Heart right ventricle (tissue), 16 donors: Measurements from ENCODE around the gene AKAP6. TPM values are rescaled to one million over a fixed set of nuclear protein-coding genes. Genes with fewer than 3 reads are reported as not detected.

ENCODE experiments used
- ATAC-seq, 8 donors: fragments of 200-7000 bp; cut with Tn5 transposase; one replicate each; pipeline ENCODE4 v1.9.1; 2020; ENCODE audit warnings: mild to moderate bottlenecking in 8 of 8, moderate library complexity in 8 of 8, moderate number of reproducible peaks in 1 of 8
- DNase-seq, 2 donors: peaks; one replicate each; pipeline ENCODE4 v3.0.0-alpha.2; 2020
- H3K27ac ChIP-seq, 10 donors: fragments of 200-600 bp; sonication (generic) in 2 of 10; one replicate each; pipeline versions ENCODE4 v1.5.0 to v1.8.0; 2020 to 2022; ENCODE audit warnings: mild to moderate bottlenecking in 3 of 10
- H3K27me3 ChIP-seq, 7 donors: fragments of 200-600 bp; one replicate each; pipeline ENCODE4 v1.8.0; 2021 to 2022; ENCODE audit warnings: mild to moderate bottlenecking in 2 of 7
- H3K36me3 ChIP-seq, 9 donors: fragments of 200-600 bp; sonication (generic) in 1 of 9; one replicate each; pipeline versions ENCODE4 v1.5.0 to v1.8.0; 2020 to 2022; ENCODE audit warnings: mild to moderate bottlenecking in 2 of 9
- H3K4me1 ChIP-seq, 9 donors: fragments of 200-600 bp; sonication (generic) in 1 of 9; one replicate each; pipeline versions ENCODE4 v1.5.0 to v1.8.0; 2020 to 2022; ENCODE audit warnings: mild to moderate bottlenecking in 4 of 9
- H3K4me3 ChIP-seq, 10 donors: fragments of 200-600 bp; sonication (generic) in 2 of 10; one replicate each; pipeline versions ENCODE4 v1.5.0 to v1.8.0; 2020 to 2022; ENCODE audit warnings: mild to moderate bottlenecking in 7 of 10, moderate library complexity in 2 of 10
- H3K9me3 ChIP-seq, 11 donors: fragments of 200-600 bp in 10 of 11; sonication (generic) in 2 of 11; one replicate each; pipeline versions ENCODE4 v1.5.0 to v1.8.0; 2013 to 2022; ENCODE audit warnings: mild to moderate bottlenecking in 2 of 11, control low read depth in 1 of 11, moderate library complexity in 1 of 11
- WGBS, 2 donors: extraction: QIAGEN DNeasy Blood & Tissue Kit; methylation state at CpG; one replicate each; pipeline ENCODE4 v1.1.7; 2013; ENCODE audit warnings: inconsistent platforms in 1 of 2; 5-methylcytosine and 5-hydroxymethylcytosine counted together
- intact Hi-C, 10 donors: fragments of 100-400 bp; cut with DNase I; formaldehyde crosslinking; loops; one replicate each; pipeline versions ENCODE4 v1.11.1 to v1.14.2; 2022
- polyA plus RNA-seq, 2 donors: library from polyadenylated mRNA; stranded (reverse); fragments of 200-250 nt; gene quantifications; one replicate each; pipeline ENCODE4 v1.2.3, GENCODE V29; 2013
- total RNA-seq, 10 donors: library from RNA; stranded (reverse); fragmentation: NEBNext Ultra II Directional in 3 of 10; extraction: Animal tissue kit (Norgen Biotek cat#: 25700) in 3 of 10; gene quantifications; one replicate each; pipeline versions ENCODE4 v1.2.1 to v1.2.4, GENCODE V29; 2021 to 2023
- TF ChIP-seq, protein P1 (sequence below), 9 donors: fragments of 200-600 bp; sonication (generic) in 2 of 9; IDR thresholded peaks; one replicate each; pipeline versions ENCODE4 v1.5.0 to v1.8.0; 2021 to 2022; ENCODE audit warnings: antibody characterized with exemption in 9 of 9, mild to moderate bottlenecking in 5 of 9, moderate library complexity in 1 of 9
- donor health status: Arrhythmogenic right ventricular cardiomyopathy.
- donor health status: ischemic (EF 13 %, LVEDD 7.1; RV severe dilation, severe dysfunction).
- donor health status: healthy with polysubstance abuse.
- donor health status: DM: no; HTN: yes; CAD: no.
- donor health status: DM: no; HTN: no; CAD: no.
- donor health status: ischemic (EF 25% LVEDD 6.9; RV normal size, moderate dysfunction).
- donor health status: ischemic (EF 25% LVEDD 5.7; RV mildly dilated, moderate dysfunction).
- donor health status: healthy.
- donor health status: DM: yes; HTN: yes; CAD: no.
- donor health status: Ischemic cardiomyopathy.
- donor health status: ischemic (EF 35%, LVEDD 5.7; RV mildly dilated, moderate dysfunction).
- donor health status: nonischemic (EF 11% LVEDD 7.7; RV severe dilation, severe dysfunction).
- donor health status: DM: yes; HTN: yes; CAD: no.
- donor health status: PGD.
- donor health status: ischemic (EF 29% LVEDD 5.4; RV normal size, mild dysfunction).
- donor health status: nonischemic (EF 23%, LVEDD 6.1; RV moderate dilation, normal function).

Gene AKAP6
- total and polyA plus RNA-seq, 12 donors: 13.5 to 332 (median 229) TPM

DNA sequence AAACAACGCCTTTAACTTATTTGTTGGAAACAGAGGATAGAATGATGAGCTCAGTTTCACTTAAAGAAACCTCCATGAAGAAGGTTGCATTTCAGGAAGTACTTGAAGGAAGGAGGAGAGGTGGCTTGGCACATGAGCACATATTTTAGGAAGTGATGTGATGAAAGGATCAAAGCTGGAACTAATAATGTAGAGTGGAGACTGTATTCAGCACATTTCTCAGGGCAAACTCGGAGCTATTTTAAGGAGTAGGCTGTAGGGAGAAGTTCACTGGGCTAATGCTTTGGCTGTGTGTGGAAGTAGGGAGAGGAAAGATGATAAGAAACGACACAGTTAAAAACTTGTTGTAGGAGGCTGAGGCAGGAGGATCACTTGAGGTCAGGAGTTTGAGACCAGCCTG lies 272.8 kb downstream of the AKAP6 start:
- Histone ChIP-seq H3K4me1 (peaks cover 0 to 66% (median 16%) of the 10 kb centered on the region in 9 donors), H3K27ac (peak overlapping the region in 2 of 10 donors; percentile 7 to 8), H3K4me3 (no peak overlapping the region), H3K36me3 (peaks cover 0 to 27% (median 0%) of the 10 kb centered on the region in 9 donors), H3K27me3 (no peaks in the 10 kb centered on the region), H3K9me3 (no peaks in the 10 kb centered on the region)
- TF ChIP-seq, protein P1, sequence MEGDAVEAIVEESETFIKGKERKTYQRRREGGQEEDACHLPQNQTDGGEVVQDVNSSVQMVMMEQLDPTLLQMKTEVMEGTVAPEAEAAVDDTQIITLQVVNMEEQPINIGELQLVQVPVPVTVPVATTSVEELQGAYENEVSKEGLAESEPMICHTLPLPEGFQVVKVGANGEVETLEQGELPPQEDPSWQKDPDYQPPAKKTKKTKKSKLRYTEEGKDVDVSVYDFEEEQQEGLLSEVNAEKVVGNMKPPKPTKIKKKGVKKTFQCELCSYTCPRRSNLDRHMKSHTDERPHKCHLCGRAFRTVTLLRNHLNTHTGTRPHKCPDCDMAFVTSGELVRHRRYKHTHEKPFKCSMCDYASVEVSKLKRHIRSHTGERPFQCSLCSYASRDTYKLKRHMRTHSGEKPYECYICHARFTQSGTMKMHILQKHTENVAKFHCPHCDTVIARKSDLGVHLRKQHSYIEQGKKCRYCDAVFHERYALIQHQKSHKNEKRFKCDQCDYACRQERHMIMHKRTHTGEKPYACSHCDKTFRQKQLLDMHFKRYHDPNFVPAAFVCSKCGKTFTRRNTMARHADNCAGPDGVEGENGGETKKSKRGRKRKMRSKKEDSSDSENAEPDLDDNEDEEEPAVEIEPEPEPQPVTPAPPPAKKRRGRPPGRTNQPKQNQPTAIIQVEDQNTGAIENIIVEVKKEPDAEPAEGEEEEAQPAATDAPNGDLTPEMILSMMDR (IDR thresholded peaks at IDR 0.05): no peak
- ATAC-seq (peak in 3 of 8 donors; percentile 34 to 60 (median 59)), DNase-seq (no peak)
- WGBS, 2 donors: 26 to 39% methylated on average over 3 of the region's 3 CpGs
- intact Hi-C loops: no loop called here

DNA sequence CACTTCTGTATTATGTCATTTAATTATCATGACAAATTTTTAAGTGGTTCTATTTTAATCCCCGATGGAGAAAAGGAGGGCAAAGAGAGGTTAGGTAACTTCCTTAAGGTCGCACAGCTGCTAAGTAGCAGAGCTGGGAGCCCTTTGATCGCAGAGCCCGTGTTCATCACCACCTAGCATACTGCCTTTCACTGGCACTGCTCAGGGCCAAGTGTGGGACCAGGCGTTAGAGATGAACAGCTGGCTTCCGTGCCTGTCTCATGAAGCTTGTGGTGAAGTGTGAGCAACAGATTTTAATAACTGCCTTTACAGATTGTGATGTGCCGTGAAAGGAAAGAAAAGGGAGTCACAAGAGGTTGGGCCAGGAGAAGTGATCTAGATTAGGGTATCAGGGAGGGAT lies 273.6 kb downstream of the AKAP6 start:
- Histone ChIP-seq H3K4me3 (no peak overlapping the region), H3K27me3 (no peaks in the 10 kb centered on the region), H3K9me3 (no peaks in the 10 kb centered on the region), H3K36me3 (peaks cover 0 to 27% (median 0%) of the 10 kb centered on the region in 9 donors), H3K4me1 (peaks cover 0 to 73% (median 21%) of the 10 kb centered on the region in 9 donors), H3K27ac (peak overlapping the region in 2 of 10 donors; percentile 8 to 11)
- ATAC-seq (peak in 6 of 8 donors; percentile 25 to 82 (median 42)), DNase-seq (no peak)
- intact Hi-C loops: no loop called here
- TF ChIP-seq, protein P1 (IDR thresholded peaks at IDR 0.05): no peak
- WGBS, 2 donors: 36 to 48% methylated on average over 7 of the region's 7 CpGs

DNA sequence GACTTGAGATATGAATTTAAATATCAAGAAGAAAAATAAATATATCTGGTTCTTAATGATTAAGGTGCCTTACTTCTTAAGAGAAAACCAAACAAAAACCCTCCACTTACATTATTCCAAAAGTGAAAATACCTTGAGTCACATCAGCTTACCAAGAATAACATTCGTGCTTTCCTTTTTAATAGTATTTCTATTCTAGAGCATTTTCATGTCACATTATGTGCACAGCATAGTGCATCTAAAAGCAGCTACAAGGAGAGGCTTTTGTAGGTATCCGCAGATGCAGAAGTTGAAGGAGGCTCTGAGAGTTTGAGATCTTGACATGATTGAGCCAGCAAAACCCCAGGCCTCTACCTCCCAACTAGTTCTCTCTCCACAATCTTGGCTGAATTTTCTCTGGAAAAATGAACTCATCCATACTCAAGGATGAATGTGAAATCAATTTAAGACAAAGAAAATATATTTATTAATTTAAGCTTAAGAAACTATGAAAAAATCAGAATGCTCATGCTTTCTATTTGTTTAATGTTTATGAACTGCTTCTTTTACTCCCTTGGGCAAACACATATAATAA lies 275.0 kb downstream of the AKAP6 start:
- H3K27ac ChIP-seq: no peak overlapping the region
- peaks cover 0 to 81% (median 26%) of the 10 kb centered on the region in 9 donors for H3K4me1 ChIP-seq
- no peak overlapping the region for H3K4me3 ChIP-seq
- H3K9me3 ChIP-seq: no peaks in the 10 kb centered on the region
- DNase-seq: no peak
- intact Hi-C loops: no loop called here
- H3K36me3 ChIP-seq: peaks cover 0 to 27% (median 0%) of the 10 kb centered on the region in 9 donors
- ATAC-seq: no peak
- TF ChIP-seq, protein P1 (IDR thresholded peaks at IDR 0.05): no peak
- no peaks in the 10 kb centered on the region for H3K27me3 ChIP-seq
- 85 to 88% methylated on average over 2 of the region's 2 CpGs for whole genome bisulfite sequencing, 2 donors

DNA sequence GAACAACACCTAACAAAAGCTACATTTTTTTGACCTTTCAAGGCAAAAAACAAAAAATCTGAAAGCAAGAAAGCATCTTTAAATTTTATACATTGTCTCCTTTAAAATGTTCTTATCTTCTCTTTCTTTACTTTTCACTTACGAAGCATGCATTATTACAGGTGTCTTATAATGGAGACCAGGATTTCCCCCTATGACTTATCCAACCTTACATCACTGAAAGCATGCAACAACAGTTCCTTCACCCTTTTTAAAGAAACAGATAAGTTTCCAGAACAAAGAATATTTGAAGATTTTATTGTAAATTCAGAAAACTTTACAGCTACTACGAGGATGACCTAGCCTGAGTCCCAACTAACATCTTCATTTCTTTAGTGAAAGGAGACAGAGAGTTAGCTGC lies 277.2 kb downstream of the AKAP6 start:
- Histone ChIP-seq H3K27me3 (no peaks in the 10 kb centered on the region), H3K4me3 (no peak overlapping the region), H3K9me3 (no peaks in the 10 kb centered on the region), H3K27ac (no peak overlapping the region), H3K36me3 (peaks cover 0 to 12% (median 0%) of the 10 kb centered on the region in 9 donors), H3K4me1 (peaks cover 0 to 81% (median 35%) of the 10 kb centered on the region in 9 donors)
- DNase-seq (no peak), ATAC-seq (no peak)
- WGBS, 2 donors: 82 to 83% methylated on average over 2 of the region's 2 CpGs
- intact Hi-C loops: no loop called here
- TF ChIP-seq, protein P1 (IDR thresholded peaks at IDR 0.05): no peak
